ENCODE results near the gene GOSR1. TPM values are rescaled to one million over a fixed set of nuclear protein-coding genes. Genes with fewer than 3 reads are reported as not detected.
"Not testable (repeated sequence)": the region's sequence is repeated elsewhere in the genome, so short reads cannot be mapped to it uniquely, and the experiment has no call there.

GOSR1 gene
- total RNA-seq, 4 donors from 2014 or later: 9.4 to 69.7 (median 45.3) TPM

GRCh38 chr17:30570191-30570590, 93.0 kb downstream of the GOSR1 start:
- H3K4me1 ChIP-seq: no peaks in the 10 kb centered on the region
- no peaks in the 10 kb centered on the region for H3K27me3 ChIP-seq
- H3K27ac ChIP-seq: no peak overlapping the region
- H3K9me3 ChIP-seq: no peaks in the 10 kb centered on the region
- no peak for TF ChIP-seq POLR2A (IDR thresholded peaks at IDR 0.05)
- TF ChIP-seq CTCF (IDR thresholded peaks at IDR 0.05): no peak
- H3K4me3 ChIP-seq: no peak overlapping the region
- no peak for DNase-seq
- intact Hi-C loops (cut with DNase I; ENCODE audit: low total_unique reads): no loop called here
- no peaks in the 10 kb centered on the region for H3K36me3 ChIP-seq

DNA sequence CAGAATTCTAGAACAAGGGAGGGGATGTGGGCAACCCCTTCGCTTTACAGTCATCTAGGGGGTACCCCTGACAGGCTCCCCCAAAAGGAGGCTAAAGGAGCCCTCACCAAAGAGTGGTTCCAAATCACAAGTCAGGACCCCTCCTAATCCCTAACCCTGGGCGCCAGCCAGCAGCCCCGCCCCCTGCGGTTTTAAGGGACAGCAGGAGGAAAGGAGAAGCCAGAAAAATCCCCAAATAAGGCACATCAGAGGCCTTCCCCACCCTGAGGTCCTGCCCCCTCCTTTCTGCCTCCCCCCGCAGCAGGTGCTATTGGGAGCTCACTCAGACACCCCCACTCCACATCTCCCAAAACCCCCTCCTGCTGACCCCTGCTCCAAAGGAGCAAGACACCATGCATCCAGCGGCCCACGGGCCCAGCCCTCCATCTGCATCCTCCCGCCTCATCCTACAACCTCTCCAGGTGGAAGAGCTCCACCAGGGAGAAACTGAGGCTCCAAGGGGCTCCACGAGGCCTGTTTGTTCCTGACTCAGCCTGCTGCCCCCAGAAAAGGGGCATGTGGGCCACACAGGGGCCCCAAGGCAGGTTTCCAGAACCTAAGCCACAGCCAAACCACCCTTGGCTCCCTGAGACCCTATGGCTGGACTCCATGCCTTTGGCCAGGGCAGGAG, 93.5 kb downstream of the GOSR1 start:
- no peaks in the 10 kb centered on the region for H3K27me3 ChIP-seq

GRCh38 chr17:30571404-30571803, 94.2 kb downstream of the GOSR1 start:
- H3K27ac ChIP-seq; H3K4me1 ChIP-seq; H3K36me3 ChIP-seq; intact Hi-C loops (cut with DNase I; ENCODE audit: low total_unique reads); DNase-seq; H3K9me3 ChIP-seq; H3K27me3 ChIP-seq; H3K4me3 ChIP-seq: not testable (repeated sequence)

More for the DNA sequence above, 93.5 kb downstream of the GOSR1 start:
- H3K36me3 ChIP-seq: no peaks in the 10 kb centered on the region
- H3K4me3 ChIP-seq: no peak overlapping the region
- no peak overlapping the region for H3K27ac ChIP-seq
- H3K4me1 ChIP-seq: no peaks in the 10 kb centered on the region
- no peak for DNase-seq
- TF ChIP-seq POLR2A (IDR thresholded peaks at IDR 0.05): no peak
- intact Hi-C loops (cut with DNase I; ENCODE audit: low total_unique reads): no loop called here
- no peaks in the 10 kb centered on the region for H3K9me3 ChIP-seq

DNA sequence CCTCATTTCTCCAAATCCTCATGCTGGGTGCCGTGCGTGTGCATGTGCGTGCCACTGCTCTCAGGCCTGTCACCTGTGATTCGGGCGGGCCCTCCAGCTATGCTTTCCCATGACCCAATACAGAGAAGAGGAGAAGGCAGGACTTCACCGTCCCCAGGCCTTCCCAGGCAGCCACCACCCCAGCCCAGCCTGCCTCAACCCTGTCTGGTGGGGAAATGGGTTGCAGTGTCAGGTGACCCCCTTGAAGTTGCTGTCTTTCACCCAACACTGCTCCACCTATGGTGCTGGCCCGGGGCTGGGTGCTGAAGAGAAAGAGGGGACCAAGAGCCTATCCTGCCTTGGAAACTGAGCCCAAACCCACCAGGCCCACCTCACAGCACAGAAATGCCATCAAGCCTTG, 94.7 kb downstream of the GOSR1 start:
- DNase-seq: no peak
- Histone ChIP-seq H3K9me3 (no peaks in the 10 kb centered on the region), H3K27ac (no peak overlapping the region), H3K27me3 (no peaks in the 10 kb centered on the region), H3K36me3 (no peaks in the 10 kb centered on the region), H3K4me1 (no peaks in the 10 kb centered on the region), H3K4me3 (no peak overlapping the region)
- TF ChIP-seq CTCF (IDR thresholded peaks at IDR 0.05): no peak
- no peak for TF ChIP-seq POLR2A (IDR thresholded peaks at IDR 0.05)
- intact Hi-C loops (cut with DNase I; ENCODE audit: low total_unique reads): no loop called here

- H3K27ac ChIP-seq; H3K27me3 ChIP-seq; H3K36me3 ChIP-seq; H3K4me1 ChIP-seq; H3K9me3 ChIP-seq; intact Hi-C loops (cut with DNase I; ENCODE audit: low total_unique reads); DNase-seq; H3K4me3 ChIP-seq: not testable (repeated sequence)
These were observed 95.7 kb downstream of the GOSR1 start for GRCh38 chr17:30572651-30573554.

- TF ChIP-seq POLR2A (IDR thresholded peaks at IDR 0.05): no peak
- no peak for TF ChIP-seq CTCF (IDR thresholded peaks at IDR 0.05)
- H3K4me1 ChIP-seq: no peaks in the 10 kb centered on the region
- no peak overlapping the region for H3K4me3 ChIP-seq
- H3K36me3 ChIP-seq: no peaks in the 10 kb centered on the region
- H3K27me3 ChIP-seq: no peaks in the 10 kb centered on the region
- intact Hi-C loops (cut with DNase I; ENCODE audit: low total_unique reads): no loop called here
- no peak overlapping the region for H3K27ac ChIP-seq
- no peaks in the 10 kb centered on the region for H3K9me3 ChIP-seq
- DNase-seq: no peak
These were observed 96.5 kb downstream of the GOSR1 start for GRCh38 chr17:30573603-30574175.

- H3K27me3 ChIP-seq; intact Hi-C loops (cut with DNase I; ENCODE audit: low total_unique reads); H3K27ac ChIP-seq; H3K36me3 ChIP-seq; H3K4me3 ChIP-seq; H3K4me1 ChIP-seq; H3K9me3 ChIP-seq; DNase-seq: not testable (repeated sequence)
These were observed 97.1 kb downstream of the GOSR1 start for GRCh38 chr17:30574309-30574708.

DNA sequence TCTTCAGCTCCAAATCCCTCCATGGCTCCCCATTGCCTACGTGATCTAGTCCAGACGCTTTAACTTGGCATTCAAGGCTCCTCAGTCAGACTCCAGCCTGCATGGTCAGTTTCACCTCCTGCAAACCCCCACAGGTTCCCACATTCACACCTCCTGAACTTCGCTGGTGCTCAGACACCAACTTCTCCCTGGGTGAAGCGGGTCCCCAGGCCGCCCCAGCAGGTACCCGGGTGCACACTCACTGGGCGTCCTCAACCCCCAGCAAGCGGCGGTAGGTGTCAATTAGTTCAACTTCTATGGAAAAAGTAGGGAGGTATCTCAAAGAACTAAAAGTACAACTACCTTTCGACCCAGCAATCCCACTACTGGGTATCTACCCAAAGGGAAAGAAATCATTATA, 97.6 kb downstream of the GOSR1 start:
- intact Hi-C loops (cut with DNase I; ENCODE audit: low total_unique reads); H3K27ac ChIP-seq; H3K9me3 ChIP-seq; H3K4me1 ChIP-seq; H3K27me3 ChIP-seq; DNase-seq; H3K4me3 ChIP-seq; H3K36me3 ChIP-seq: not testable (repeated sequence)

GRCh38 chr17:30575648-30576325, 98.6 kb downstream of the GOSR1 start:
- H3K27ac ChIP-seq; H3K36me3 ChIP-seq; intact Hi-C loops (cut with DNase I; ENCODE audit: low total_unique reads); H3K27me3 ChIP-seq; H3K9me3 ChIP-seq; H3K4me3 ChIP-seq; H3K4me1 ChIP-seq; DNase-seq: not testable (repeated sequence)
